Left cardiac atrium (tissue), 4 donors: ENCODE data around the gene ZDHHC11. TPM values are rescaled to one million over a fixed set of nuclear protein-coding genes. Genes with fewer than 3 reads are reported as not detected.
"Not testable (repeated sequence)": the region's sequence is repeated elsewhere in the genome, so short reads cannot be mapped to it uniquely, and the experiment has no call there.

Experiments
- ATAC-seq, 2 donors: fragments of 200-7000 bp; cut with Tn5 transposase; one replicate each; pipeline ENCODE4 v1.9.1; 2020; ENCODE audit warnings: mild to moderate bottlenecking in 2 of 2, moderate library complexity in 2 of 2
- DNase-seq: peaks from one replicate; pipeline ENCODE4 v3.0.0-alpha.2; 2020
- intact Hi-C, 2 donors: fragments of 100-400 bp; cut with DNase I; formaldehyde crosslinking; loops; one replicate each; pipeline versions ENCODE4 v1.14.1 to v1.15.1; 2022 to 2023
- total RNA-seq, 2 donors: library from RNA; stranded (reverse); fragmentation: NEBNext Ultra II Directional; extraction: Animal tissue kit (Norgen Biotek cat#: 25700); gene quantifications; one replicate each; pipeline ENCODE4 v1.2.1, GENCODE V29; 2021
- donor health status: DM: no; HTN: yes; CAD: no.
- donor health status: DM: no; HTN: yes; CAD: no; lungs with severe emphysema.
- donor health status: DM: yes; HTN: yes; CAD: no.
- donor health status: Dilated cardiomyopathy.

The ZDHHC11 gene
- total RNA-seq, 2 donors from 2014 or later: 31.1 to 36.7 TPM

DNA sequence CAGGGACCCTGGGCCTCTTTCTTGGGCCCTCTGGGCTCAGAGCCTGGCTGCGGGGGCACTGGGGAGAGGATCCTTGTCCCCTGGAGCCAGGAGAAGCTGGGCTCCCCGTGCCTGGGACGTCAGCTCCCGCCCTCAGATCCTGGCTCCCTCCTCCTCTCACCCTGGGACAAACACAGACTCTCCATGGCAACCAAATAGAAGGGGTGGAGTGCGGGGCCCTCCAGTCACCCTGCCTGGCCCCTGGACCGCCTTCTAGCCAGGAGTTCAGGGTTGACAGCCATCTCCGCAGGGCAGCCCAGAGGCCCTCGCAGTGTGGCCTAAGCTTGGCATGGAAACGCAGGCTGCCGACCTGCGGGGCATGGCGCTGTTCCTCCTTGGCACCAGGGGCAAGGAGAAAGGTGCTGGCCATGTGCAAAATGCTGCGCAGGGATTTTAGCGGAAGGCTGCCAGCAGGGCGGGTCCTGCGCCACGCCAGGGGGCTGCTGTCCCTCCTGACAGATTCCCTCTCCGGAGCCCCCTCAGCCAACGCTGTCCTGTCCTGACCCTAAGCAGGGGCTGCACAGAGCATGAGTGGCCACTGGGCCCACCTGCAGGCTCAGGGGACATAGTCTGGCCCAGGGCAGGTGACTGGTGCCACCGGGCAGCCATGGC is 1.0 kb downstream of the ZDHHC11 start:
- intact Hi-C loops: no loop called here
- ATAC-seq (peak; percentile 69 to 80), DNase-seq (peak; percentile 55)

DNA sequence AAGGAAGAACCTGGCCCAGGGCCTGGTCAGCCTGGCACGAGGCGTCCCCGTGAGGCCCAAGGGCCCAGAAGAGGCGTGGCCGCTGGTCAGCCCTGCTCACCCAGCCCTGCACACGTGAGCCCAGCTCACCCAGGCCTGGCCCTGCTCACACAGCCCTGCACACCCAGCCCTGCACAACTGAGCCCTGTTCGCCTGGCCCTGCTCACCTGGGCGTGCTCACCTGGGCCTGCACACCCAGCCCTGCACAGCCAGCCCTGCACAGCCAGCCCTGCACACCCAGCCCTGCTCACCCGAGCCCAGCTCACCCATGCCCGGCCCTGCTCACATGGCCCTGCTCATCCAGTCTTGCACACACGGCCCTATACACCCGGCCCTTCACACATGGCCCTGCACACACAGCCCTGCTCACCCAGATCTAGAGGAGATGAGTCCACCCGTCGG is 2.1 kb downstream of the ZDHHC11 start:
- intact Hi-C loops: no loop called here
- ATAC-seq: no peak
- peak; percentile 24 for DNase-seq

DNA sequence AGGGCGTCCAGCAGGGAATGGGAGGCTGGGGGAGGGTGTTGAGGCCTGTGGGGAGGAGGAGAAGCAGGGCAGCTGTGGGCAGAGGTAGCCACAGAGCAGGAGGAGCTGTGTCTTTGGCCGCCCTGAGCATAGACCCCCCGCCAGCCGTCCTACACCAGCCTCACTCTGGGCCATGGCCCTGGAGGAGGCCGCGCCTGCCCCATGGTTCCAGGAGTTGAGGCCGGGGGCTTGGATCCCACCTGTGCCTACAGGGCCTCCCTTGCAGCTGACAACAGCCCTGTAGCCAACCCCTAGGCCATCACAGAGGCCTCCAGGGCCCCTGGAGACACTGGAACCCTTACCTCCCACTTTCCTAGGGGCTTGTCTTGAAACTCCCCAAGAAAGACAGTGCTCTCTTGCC is 3.0 kb downstream of the ZDHHC11 start:
- intact Hi-C loops, DNase-seq, ATAC-seq: not testable (repeated sequence)

DNA sequence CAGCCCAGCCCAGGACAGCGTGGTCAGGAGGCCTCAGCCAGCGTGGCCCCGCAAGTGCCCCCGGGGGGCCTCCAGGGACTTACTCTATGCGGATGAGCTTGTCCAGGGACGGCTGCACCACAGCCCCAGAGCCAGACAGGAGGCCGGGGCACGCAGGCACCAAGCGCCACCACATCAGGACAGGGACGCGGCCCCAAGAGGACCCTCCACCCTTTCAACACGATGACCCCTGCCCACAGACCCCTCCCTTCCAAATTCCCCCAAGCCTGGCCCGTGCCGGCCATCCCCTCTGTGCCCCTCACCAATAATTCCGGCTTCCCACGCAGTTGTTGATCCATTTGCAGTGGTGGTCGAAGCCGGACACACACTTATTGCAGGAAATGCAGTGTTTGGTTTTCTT is 3.6 kb downstream of the ZDHHC11 start:
- ATAC-seq, intact Hi-C loops: not testable (repeated sequence)
- peak; percentile 18 for DNase-seq

DNA sequence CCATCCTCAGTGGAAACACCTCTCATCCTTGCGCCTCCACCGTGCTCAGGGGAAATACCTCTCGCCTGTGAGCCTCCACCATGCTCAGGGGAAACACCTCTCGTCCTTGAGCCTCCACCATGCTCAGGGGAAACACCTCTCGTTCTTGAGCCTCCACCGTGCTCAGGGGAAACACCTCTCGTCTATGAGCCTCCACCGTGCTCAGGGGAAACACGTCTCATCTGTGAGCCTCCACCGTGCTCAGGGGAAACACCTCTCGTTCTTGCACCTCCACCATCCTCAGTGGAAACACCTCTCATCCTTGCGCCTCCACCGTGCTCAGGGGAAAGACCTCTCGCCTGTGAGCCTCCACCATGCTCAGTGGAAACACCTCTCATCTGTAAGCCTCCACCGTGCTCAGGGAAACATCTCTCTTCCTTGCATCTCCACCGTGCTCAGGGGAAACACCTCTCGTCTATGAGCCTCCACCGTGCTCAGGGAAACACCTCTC is 4.1 kb downstream of the ZDHHC11 start:
- intact Hi-C loops, ATAC-seq: not testable (repeated sequence)
- peak; percentile 19 for DNase-seq

DNA sequence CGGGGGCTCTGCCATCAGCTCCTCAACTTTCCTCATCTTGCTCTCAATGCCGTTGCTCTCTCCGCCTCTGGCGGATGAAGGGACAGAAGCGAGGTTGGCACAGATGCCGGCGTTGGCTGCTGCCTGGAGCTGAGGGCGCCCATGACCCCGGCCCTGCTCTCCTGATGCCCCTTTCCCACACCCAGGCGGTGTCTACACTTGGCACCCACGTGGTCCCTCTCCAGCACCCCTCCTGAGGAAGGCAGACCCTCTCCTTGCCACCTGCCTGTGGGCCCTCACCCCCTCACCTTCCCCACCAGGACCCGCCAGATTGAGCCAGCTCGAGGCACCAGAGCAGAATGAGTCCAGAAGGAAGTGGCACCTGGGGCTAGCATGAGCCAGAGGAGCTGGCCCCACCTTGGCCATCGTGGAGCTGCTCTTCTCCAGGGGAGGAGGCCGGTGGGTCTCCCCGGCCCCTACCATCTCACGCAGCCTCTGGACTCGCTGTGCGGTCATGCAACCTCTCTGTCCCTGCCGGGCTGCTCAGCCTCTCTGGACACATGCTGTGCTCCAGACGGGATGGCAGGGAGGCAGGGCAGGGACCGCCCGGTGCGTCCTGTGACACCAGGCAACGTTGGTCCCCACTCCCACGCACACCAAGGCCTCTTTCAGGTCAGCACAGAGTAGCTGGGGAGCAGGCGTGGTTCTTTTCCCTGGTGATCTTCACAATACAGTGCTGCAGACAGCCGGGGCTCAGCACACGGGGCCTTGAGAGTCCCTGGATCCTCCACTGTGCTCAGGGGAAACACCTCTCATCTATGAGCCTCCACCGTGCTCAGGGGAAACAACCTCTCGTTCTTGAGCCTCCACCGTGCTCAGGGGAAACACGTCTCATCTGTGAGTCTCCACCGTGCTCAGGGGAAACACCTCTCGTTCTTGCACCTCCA is 4.8 kb downstream of the ZDHHC11 start:
- DNase-seq, ATAC-seq, intact Hi-C loops: not testable (repeated sequence)

DNA sequence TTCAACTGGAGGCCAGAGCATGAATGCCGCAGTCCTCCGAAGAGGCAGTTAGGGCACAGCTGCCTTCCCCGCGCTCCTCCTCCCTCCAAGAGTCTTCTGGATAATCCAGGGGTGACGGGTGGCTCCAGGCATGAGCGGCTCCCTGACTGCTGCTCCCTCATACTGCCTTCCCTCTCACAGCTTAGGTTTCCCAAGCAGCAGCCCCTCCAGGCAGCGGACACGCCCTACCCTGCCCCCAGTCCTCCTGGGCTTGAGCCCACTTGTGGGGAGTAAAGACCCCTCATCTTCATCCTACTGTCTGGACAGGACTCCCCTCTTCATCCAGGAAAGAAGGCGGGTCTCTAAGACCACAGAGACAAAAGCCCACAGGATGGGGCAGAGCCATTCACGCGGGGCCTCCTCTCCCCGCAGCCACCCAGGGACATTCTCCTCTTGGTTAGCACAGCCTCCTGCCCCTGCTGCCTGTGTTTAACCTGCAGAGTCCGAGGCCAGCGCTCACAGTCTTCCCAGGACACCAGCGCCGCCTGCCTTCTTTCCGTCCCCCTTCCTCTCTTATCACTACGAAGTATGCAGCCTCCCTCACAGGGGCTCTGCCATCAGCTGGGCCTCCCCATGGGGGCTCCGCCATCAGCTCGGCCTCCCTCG is 5.6 kb downstream of the ZDHHC11 start:
- DNase-seq: peak; percentile 37
- intact Hi-C loops, ATAC-seq: not testable (repeated sequence)

DNA sequence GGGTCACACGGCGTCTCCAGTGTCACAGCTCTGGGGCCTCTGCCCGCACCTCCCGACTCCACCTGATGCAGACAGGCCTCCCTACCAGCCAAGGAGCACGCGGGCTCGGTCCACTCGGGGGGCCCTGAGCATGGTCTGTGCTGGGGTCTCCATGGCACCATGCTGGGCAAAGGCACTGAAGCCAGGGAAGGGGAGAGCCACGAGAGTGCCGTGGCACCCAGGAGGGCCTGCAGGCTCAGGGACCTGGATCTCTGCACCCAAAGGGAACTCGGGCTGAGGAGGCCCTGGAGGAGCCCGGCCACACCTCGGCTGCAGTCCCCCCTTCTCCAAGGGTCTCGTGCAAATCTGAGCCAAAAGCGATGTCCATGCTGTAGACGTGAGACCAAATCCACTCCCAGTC is 6.4 kb downstream of the ZDHHC11 start:
- DNase-seq, intact Hi-C loops, ATAC-seq: not testable (repeated sequence)

DNA sequence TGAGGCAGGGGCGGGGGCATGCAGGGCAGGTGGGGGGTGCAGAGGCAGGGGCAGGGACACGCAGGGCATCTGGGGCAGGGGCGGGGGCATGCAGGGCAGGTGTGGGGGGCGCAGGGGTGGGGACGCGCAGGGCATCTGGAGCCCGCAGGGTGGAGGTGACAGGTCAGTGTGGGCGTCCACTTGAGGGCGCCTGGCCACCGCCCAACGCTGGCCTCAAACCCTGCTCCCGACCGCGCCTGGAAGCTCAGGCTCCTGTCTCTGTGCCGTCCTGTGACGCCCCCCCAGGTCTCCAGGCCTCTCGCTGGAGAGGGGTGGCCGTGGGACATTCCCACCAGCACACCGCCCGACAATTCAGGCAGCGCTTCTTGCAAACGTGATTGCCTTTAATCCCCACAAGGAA is 6.9 kb downstream of the ZDHHC11 start:
- DNase-seq, intact Hi-C loops, ATAC-seq: not testable (repeated sequence)

DNA sequence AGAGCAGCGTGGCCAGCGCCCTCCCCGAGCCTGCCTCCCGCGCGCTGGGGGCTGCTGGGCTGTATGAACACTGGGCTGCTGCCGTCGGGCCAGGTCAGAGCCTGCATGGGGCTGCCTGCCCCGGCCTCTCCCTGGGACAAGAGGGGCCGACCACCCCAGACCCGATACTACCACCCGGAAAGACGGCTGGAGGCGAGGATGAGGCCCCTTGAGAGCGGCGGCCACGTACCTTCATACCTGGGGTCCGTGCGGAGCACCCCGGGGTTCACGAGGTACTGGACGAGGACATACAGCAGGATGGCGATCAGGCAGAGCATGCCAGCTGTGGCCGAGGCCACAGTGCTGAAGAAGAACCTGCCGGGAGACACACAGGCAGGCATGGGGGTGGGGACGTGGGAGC is 7.4 kb downstream of the ZDHHC11 start:
- ATAC-seq, DNase-seq, intact Hi-C loops: not testable (repeated sequence)

DNA sequence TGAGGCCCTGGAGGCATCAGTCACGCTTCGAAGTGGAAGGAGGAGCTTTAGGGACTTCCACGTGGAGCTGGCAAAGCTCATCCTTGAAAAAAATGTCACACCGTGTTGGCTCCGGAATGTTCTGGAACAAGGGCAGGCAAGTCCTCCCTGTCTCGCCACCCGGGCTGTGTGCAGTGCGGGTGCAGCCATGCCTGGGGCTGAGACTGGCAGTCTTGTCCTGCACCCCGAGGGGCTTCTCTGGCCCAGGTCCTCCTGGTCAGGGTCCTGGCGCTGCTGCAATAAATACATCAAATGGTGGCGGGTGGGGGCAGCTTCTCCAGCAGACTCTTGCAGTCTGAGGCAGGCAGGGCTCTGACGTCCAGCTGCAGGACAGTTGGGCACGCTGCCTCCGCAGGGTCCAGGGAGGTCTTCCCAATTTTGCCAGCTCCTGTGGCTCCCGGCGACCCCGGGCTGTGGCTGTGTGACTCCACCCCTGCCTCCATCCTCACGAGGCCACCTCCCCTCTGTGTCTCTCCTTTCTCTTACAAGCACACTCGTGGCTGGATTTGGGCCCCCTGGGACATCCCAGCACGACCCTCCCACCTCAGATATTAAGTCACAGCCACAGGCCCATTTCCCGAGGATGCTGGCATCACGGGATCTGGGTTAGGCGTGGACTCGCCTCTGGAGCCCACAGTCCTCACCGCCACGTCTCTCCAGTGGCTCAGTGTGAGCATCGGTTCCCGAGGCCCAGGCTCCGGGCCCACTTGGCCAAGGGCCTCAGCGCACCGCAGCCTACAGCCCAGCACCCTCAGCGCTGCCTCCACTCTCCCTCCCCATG is 8.2 kb downstream of the ZDHHC11 start:
- intact Hi-C loops, ATAC-seq, DNase-seq: not testable (repeated sequence)

DNA sequence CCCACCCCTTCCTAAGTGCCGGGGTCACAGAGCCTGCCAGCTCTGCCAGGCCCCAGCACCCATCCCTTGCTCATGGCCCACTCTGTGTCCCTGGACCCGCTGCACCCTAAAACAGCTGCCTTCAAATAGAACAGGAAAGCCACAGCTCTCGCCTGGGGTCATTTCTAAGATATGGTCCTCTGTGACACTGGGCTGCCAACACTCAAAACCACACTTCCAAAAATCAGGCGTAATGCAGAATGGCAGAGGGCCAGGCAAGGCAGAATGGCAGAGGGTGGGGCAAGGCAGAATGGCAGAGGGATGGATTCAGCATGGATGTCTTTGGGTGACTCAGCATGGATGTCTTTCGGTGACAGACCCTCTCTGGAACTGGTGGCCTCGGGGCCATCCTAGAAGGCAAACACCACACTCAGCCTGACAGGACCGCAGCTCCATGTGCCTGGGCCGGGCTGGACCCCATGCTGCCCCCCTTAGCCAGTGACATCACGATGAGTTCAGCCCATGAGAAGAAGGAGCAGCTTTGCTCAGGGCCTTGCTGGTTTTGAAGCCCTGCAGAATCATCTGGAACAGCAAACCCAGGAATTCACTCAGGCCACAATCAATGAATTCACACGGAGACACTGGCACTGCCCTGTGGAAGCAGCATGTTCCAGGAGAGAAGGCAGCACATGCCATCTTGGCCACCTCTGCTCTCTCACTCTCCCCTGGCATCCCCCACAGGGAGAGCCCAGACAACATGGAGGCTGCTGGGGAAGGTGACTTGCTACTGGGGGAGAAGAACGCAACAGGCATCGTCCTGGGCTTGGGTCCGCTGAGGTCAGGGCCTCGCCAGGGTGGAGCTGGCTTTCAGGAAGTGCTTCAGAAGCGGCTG is 9.0 kb downstream of the ZDHHC11 start:
- not testable (repeated sequence) for DNase-seq, ATAC-seq
- intact Hi-C loops: loop anchor here in 1 of 2 donors (2.0 kb wide), 1 partner anchor 97 kb away; no protein-coding TSS in a partner anchor

DNA sequence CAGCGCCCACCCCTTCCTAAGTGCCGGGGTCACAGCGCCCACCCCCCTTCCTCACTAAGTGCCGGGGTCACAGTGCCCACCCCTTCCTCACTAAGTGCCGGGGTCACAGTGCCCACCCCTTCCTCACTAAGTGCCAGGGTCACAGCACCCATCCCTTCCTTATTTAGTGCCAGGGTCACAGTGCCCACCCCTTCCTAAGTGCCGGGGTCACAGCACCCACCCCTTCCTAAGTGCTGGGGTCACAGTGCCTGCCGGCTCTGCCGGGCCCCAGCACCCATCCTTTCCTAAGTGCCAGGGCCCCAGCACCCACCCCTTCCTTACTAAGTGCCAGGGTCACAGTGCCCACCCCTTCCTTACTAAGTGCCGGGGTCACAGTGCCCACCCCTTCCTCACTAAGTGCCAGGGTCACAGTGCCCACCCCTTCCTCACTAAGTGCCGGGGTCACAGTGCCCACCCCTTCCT is 9.8 kb downstream of the ZDHHC11 start:
- intact Hi-C loops: loop anchor here in 1 of 2 donors (2.0 kb wide), 1 partner anchor 96 kb away; no protein-coding TSS in a partner anchor
- ATAC-seq, DNase-seq: not testable (repeated sequence)

DNA sequence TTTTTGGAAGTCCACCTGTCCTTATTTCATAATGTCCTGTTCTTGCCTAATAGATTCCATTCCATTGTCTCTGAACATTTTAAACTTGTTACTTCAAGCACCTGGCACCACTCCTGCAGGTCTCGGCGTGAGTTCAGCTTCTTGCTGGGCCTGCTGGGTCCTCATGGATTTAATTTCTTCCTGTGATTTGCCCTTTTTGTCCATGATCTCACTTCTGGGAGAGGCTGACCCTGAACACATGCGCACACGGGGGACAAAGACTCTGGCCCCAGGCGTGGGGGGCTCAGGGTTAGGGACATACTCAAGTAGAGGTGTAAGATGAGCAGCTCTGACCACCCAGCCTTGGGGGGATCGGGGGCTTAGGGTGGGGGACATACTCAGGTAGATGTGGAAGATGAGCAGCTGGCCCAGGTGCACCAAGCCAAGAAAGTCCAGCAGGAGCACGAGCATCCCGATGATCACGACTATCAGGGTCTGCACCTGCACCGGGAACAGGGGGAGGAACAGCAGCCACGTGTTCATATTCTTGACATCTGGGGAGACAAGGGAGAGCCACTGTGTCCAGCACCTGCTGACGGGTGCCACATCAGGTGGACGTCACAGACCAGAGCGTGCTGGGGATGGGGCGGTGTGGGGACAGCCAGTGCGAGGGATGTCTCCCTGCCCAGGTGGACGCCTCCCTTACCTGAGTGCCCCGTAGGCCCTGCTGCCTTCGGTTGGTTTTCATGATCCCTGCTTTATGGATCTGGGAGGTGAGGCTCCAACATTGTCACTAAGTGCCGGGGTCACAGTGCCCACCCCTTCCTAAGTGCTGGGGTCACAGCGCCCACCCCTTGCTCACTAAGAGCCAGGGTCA is 10.4 kb downstream of the ZDHHC11 start:
- intact Hi-C loops: loop anchor here in 1 of 2 donors (2.0 kb wide), 1 partner anchor 96 kb away; no protein-coding TSS in a partner anchor
- DNase-seq, ATAC-seq: not testable (repeated sequence)

DNA sequence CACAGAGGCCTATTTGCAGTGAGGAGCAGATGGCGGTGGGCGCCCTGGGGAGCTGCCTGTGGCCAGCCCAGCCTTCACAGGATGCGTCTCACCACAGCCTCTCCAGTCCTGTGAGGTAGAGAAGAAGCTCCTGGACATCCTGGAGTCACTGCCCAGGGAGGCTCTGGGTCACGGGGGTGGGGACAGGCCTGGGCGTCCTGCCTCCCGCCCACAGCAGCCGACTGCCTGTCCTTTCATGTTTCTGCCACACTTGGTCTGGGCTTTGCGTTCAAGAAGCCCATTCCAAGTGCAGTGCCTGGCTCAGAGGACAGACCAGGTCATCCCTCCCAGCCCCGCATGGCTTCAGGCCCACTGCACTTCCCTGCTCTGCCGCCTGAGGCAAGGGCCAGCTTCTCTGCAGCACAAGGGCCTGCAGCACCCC is 12.3 kb downstream of the ZDHHC11 start:
- peak; percentile 52 to 71 for ATAC-seq
- DNase-seq: not testable (repeated sequence)

DNA sequence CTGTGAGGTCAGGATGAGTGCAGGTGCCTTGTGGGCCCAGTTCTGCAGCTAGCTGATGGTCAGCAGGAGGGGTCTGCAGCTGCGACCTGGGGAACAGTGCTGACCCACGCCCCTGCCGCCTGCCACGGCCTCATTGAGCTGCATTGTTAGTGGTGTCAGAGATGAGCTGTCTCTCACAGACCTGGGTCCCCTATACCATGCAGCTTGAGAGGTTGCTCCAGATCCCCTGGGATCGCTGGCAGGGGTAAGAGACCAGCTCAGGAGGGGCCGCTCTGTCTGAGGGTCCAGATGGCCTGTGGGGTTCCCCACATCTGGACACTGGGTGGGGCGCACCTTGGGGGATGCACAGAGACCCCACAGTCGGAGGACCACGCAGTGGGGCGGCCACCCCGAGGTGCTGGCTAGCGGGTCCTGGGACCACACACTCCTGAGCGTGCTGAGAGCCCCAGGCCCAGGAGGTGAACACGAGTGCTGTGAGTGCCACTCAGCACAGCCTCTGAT is 13.1 kb downstream of the ZDHHC11 start:
- DNase-seq: not testable (repeated sequence)

More for the DNA sequence above, 12.3 kb downstream of the ZDHHC11 start:
- intact Hi-C loops: not testable (repeated sequence)

More for the DNA sequence above, 13.1 kb downstream of the ZDHHC11 start:
- intact Hi-C loops, ATAC-seq: not testable (repeated sequence)
